ENCODE results near the gene BUB1B. TPM values are rescaled to one million over a fixed set of nuclear protein-coding genes. Genes with fewer than 3 reads are reported as not detected.

Gene BUB1B
- total RNA-seq, 4 donors from 2014 or later = 0.13 to 2.4 (median 0.95) TPM

GRCh38 chr15:40259021-40259420 is 98.2 kb downstream of the BUB1B start:
- no CpG with 5 or more reads among the region's 7 CpGs for WGBS, 2 donors (ENCODE audit: low coverage in 1 of 2)
- ATAC-seq = no peak

GRCh38 chr15:40263024-40263754 is 102.3 kb downstream of the BUB1B start:
- no peak for ATAC-seq

More at GRCh38 chr15:40259021-40259420, 98.2 kb downstream of the BUB1B start:
- no peak for TF ChIP-seq POLR2AphosphoS5 (IDR thresholded peaks at IDR 0.05)
- TF ChIP-seq EP300 (IDR thresholded peaks at IDR 0.05) = no peak
- H3K36me3 ChIP-seq = no peaks in the 10 kb centered on the region
- H3K4me3 ChIP-seq = no peak overlapping the region
- no peaks in the 10 kb centered on the region for H3K9me3 ChIP-seq
- no peaks in the 10 kb centered on the region for H3K4me1 ChIP-seq
- H3K27ac ChIP-seq = no peak overlapping the region
- H3K27me3 ChIP-seq = peaks cover 8% of the 10 kb centered on the region

GRCh38 chr15:40264321-40265153 is 103.7 kb downstream of the BUB1B start:
- H3K9me3 ChIP-seq = no peaks in the 10 kb centered on the region
- H3K27ac ChIP-seq = no peak overlapping the region
- 65 to 87% methylated on average over 3 to 7 of the region's 16 CpGs for WGBS, 2 donors (ENCODE audit: low coverage in 1 of 2)
- TF ChIP-seq POLR2AphosphoS5 (IDR thresholded peaks at IDR 0.05) (no peak), EP300 (IDR thresholded peaks at IDR 0.05) (no peak), CTCF (IDR thresholded peaks at IDR 0.05) (no peak), POLR2A (IDR thresholded peaks at IDR 0.05) (no peak)
- no peaks in the 10 kb centered on the region for H3K27me3 ChIP-seq
- H3K36me3 ChIP-seq = no peaks in the 10 kb centered on the region
- no peak for ATAC-seq
- H3K4me3 ChIP-seq = no peak overlapping the region
- H3K4me1 ChIP-seq = no peaks in the 10 kb centered on the region

More at GRCh38 chr15:40263024-40263754, 102.3 kb downstream of the BUB1B start:
- Histone ChIP-seq H3K36me3 (no peaks in the 10 kb centered on the region), H3K27me3 (no peaks in the 10 kb centered on the region), H3K4me1 (no peaks in the 10 kb centered on the region), H3K9me3 (no peaks in the 10 kb centered on the region), H3K4me3 (no peak overlapping the region), H3K27ac (peak overlapping the region in 1 of 4 donors; percentile 73)
- TF ChIP-seq CTCF (IDR thresholded peaks at IDR 0.05) (no peak), EP300 (IDR thresholded peaks at IDR 0.05) (no peak), POLR2AphosphoS5 (IDR thresholded peaks at IDR 0.05) (no peak), POLR2A (IDR thresholded peaks at IDR 0.05) (no peak)
- WGBS, 2 donors (ENCODE audit: low coverage in 1 of 2) = 60 to 90% methylated on average over 2 of the region's 12 CpGs

- ATAC-seq = no peak
- TF ChIP-seq CTCF (IDR thresholded peaks at IDR 0.05) = no peak
- TF ChIP-seq POLR2AphosphoS5 (IDR thresholded peaks at IDR 0.05) = no peak
- no peak for TF ChIP-seq POLR2A (IDR thresholded peaks at IDR 0.05)
- TF ChIP-seq EP300 (IDR thresholded peaks at IDR 0.05) = no peak
- no peak overlapping the region for H3K27ac ChIP-seq
- H3K9me3 ChIP-seq = no peaks in the 10 kb centered on the region
- H3K4me1 ChIP-seq = no peaks in the 10 kb centered on the region
- WGBS, 2 donors (ENCODE audit: low coverage in 1 of 2) = 88% methylated on average over 4 of the region's 10 CpGs; no CpG with 5 or more reads in 1 of the 2 donors
- no peaks in the 10 kb centered on the region for H3K36me3 ChIP-seq
- H3K27me3 ChIP-seq = no peaks in the 10 kb centered on the region
- H3K4me3 ChIP-seq = no peak overlapping the region
Observed at GRCh38 chr15:40265355-40265754, 104.5 kb downstream of the BUB1B start.

- TF ChIP-seq EP300 (IDR thresholded peaks at IDR 0.05) (no peak), CTCF (IDR thresholded peaks at IDR 0.05) (no peak), POLR2AphosphoS5 (IDR thresholded peaks at IDR 0.05) (no peak), POLR2A (IDR thresholded peaks at IDR 0.05) (no peak)
- H3K9me3 ChIP-seq = no peaks in the 10 kb centered on the region
- no peak overlapping the region for H3K4me3 ChIP-seq
- ATAC-seq = no peak
- H3K4me1 ChIP-seq = no peaks in the 10 kb centered on the region
- no peaks in the 10 kb centered on the region for H3K36me3 ChIP-seq
- H3K27me3 ChIP-seq = no peaks in the 10 kb centered on the region
- no peak overlapping the region for H3K27ac ChIP-seq
- WGBS, 2 donors (ENCODE audit: low coverage in 1 of 2) = 100% methylated on average over 2 of the region's 20 CpGs; no CpG with 5 or more reads in 1 of the 2 donors
Observed at GRCh38 chr15:40265875-40266274, 105.0 kb downstream of the BUB1B start.
